ENCODE results near the gene HECA. TPM values are rescaled to one million over a fixed set of nuclear protein-coding genes. Genes with fewer than 3 reads are reported as not detected.

Gene HECA
- total RNA-seq, 1 experiment from 2014 or later, result 14.3 TPM

DNA sequence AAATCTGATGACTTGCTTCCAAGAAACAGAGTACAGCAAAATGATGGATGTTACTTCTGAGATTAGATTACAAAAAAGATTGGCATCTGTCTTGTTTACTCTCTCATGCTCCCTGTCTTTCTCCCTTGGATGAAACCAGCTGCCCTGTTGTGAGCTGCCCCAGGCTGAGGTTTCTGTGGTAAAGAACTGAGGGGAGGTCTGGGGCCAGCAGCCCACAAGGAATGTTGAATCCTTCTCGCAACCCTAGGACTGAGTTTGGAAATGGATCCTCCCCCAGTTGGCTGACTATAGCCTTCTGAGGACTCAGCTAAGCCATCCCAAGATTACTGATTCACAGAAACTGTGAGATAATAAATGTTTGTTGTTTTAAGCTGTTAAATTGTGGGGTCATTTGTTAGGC, 5.6 kb upstream of the HECA start:
- Histone ChIP-seq H3K36me3 (ENCODE audit: insufficient read depth, low read length, poor library complexity, severe bottlenecking) (no peaks in the 10 kb centered on the region), H3K4me1 (ENCODE audit: insufficient read depth, low read length, poor library complexity, severe bottlenecking) (peaks cover 10% of the 10 kb centered on the region), H3K4me3 (ENCODE audit: low read depth, low read length, poor library complexity, severe bottlenecking) (no peak overlapping the region), H3K27ac (ENCODE audit: low read depth, low read length, poor library complexity, severe bottlenecking) (no peak overlapping the region), H3K27me3 (replicated peaks; ENCODE audit: insufficient read depth, low read depth, low read length, poor library complexity) (no peaks in the 10 kb centered on the region), H3K9me3 (ENCODE audit: low read depth, low read length, poor library complexity, severe bottlenecking) (no peaks in the 10 kb centered on the region)
- POLR2A ChIA-PET (ENCODE audit: low non-redundant PET), result no interaction called here
- DNase-seq (ENCODE audit: low spot score), result no peak
- TF ChIP-seq, protein P1, sequence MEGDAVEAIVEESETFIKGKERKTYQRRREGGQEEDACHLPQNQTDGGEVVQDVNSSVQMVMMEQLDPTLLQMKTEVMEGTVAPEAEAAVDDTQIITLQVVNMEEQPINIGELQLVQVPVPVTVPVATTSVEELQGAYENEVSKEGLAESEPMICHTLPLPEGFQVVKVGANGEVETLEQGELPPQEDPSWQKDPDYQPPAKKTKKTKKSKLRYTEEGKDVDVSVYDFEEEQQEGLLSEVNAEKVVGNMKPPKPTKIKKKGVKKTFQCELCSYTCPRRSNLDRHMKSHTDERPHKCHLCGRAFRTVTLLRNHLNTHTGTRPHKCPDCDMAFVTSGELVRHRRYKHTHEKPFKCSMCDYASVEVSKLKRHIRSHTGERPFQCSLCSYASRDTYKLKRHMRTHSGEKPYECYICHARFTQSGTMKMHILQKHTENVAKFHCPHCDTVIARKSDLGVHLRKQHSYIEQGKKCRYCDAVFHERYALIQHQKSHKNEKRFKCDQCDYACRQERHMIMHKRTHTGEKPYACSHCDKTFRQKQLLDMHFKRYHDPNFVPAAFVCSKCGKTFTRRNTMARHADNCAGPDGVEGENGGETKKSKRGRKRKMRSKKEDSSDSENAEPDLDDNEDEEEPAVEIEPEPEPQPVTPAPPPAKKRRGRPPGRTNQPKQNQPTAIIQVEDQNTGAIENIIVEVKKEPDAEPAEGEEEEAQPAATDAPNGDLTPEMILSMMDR (conservative IDR thresholded peaks at IDR 0.05; ENCODE audit: low read depth, low read length), result no peak
- TF ChIP-seq EZH2 (IDR thresholded peaks at IDR 0.05; ENCODE audit: borderline replicate concordance, low read depth, low read length, poor library complexity, severe bottlenecking), result no peak
- CTCF ChIA-PET, result no interaction called here
- intact Hi-C loops (cut with micrococcal nuclease; ENCODE audit: unreplicated experiment), result no loop called here
- BruUV-seq (replicated peaks), result no TSS peak

DNA sequence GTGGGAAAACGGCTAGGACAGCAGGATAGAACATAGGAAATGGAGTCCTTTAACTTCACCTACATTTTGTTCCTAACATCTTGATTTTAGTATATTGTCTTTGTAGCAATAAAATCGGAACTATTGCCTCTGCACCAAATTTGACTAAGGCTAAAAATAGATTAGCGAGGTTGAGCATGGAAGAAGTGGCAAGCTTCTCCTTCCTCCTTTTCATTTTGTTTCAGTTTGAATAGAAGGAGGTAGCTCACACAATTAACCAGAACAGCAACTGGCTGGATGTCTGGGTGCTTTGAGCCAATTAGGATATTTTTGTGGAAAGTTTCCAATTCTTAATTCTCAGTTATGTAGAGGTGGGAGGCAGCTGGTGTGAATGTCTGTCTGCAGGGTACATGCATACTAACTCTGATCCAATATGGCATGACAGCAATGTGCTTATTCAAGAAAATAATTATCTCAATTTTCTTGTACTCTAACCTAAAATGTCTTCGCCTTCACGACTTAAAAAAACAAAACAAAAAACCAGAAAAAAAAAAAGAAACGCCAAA, 3.1 kb upstream of the HECA start:
- intact Hi-C loops (cut with micrococcal nuclease; ENCODE audit: unreplicated experiment), result no loop called here
- no peaks in the 10 kb centered on the region for H3K9me3 ChIP-seq (ENCODE audit: low read depth, low read length, poor library complexity, severe bottlenecking)
- POLR2A ChIA-PET (ENCODE audit: low non-redundant PET), result no interaction called here
- no peak overlapping the region for H3K27ac ChIP-seq (ENCODE audit: low read depth, low read length, poor library complexity, severe bottlenecking)
- H3K36me3 ChIP-seq (ENCODE audit: insufficient read depth, low read length, poor library complexity, severe bottlenecking), result no peaks in the 10 kb centered on the region
- no TSS peak for BruUV-seq (replicated peaks)
- no peak for DNase-seq (ENCODE audit: low spot score)
- no peak overlapping the region for H3K4me3 ChIP-seq (ENCODE audit: low read depth, low read length, poor library complexity, severe bottlenecking)
- no peaks in the 10 kb centered on the region for H3K27me3 ChIP-seq (replicated peaks; ENCODE audit: insufficient read depth, low read depth, low read length, poor library complexity)
- peaks cover 5% of the 10 kb centered on the region for H3K4me1 ChIP-seq (ENCODE audit: insufficient read depth, low read length, poor library complexity, severe bottlenecking)
- CTCF ChIA-PET, result no interaction called here
- TF ChIP-seq, protein P1 (conservative IDR thresholded peaks at IDR 0.05; ENCODE audit: low read depth, low read length), result no peak
- no peak for TF ChIP-seq EZH2 (IDR thresholded peaks at IDR 0.05; ENCODE audit: borderline replicate concordance, low read depth, low read length, poor library complexity, severe bottlenecking)

DNA sequence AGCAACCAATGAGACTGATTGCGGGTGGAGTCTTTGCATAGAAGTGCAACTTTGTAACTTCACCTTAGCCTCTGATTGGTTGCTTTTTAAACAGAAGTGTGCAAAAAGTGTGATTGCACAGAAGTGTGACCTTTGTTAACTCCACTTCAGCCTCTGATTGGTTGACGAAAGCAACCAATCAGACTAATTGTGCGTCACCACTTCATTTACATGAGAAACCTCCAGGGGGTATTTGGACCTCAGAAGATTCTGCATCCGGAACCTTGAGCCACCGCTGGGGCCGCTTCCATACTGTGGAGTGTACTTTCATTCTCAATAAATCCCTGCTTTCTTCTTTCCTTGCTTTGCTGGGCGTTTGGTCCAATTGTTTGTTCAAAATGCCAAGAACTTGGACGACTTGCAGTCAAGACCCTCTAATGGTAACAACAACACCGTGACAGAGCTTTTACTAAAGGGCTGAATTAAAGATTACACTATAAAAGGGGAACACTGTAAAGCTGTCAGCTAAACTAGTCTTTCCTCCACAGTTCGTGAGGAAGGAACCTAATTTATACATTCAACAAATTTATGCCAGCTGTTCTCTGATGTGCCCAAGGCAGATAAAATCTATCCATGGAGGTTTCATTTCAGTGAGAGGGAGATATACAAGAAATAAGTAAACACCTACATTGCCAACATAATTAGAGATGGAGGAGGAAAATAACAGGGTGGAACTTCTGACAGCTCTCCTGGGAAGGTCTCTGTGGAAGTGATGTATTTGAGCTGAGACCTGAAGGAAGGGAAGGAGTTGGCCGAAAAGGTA, 1.4 kb upstream of the HECA start:
- Histone ChIP-seq H3K4me1 (ENCODE audit: insufficient read depth, low read length, poor library complexity, severe bottlenecking) (peaks cover 5% of the 10 kb centered on the region), H3K27me3 (replicated peaks; ENCODE audit: insufficient read depth, low read depth, low read length, poor library complexity) (no peaks in the 10 kb centered on the region), H3K27ac (ENCODE audit: low read depth, low read length, poor library complexity, severe bottlenecking) (no peak overlapping the region), H3K36me3 (ENCODE audit: insufficient read depth, low read length, poor library complexity, severe bottlenecking) (no peaks in the 10 kb centered on the region), H3K9me3 (ENCODE audit: low read depth, low read length, poor library complexity, severe bottlenecking) (no peaks in the 10 kb centered on the region), H3K4me3 (ENCODE audit: low read depth, low read length, poor library complexity, severe bottlenecking) (no peak overlapping the region)
- BruUV-seq (replicated peaks), result no TSS peak
- ChIA-PET CTCF (no interaction called here), POLR2A (ENCODE audit: low non-redundant PET) (no interaction called here)
- intact Hi-C loops (cut with micrococcal nuclease; ENCODE audit: unreplicated experiment), result no loop called here
- TF ChIP-seq, protein P1 (conservative IDR thresholded peaks at IDR 0.05; ENCODE audit: low read depth, low read length), result no peak
- no peak for TF ChIP-seq EZH2 (IDR thresholded peaks at IDR 0.05; ENCODE audit: borderline replicate concordance, low read depth, low read length, poor library complexity, severe bottlenecking)
- no peak for DNase-seq (ENCODE audit: low spot score)

Measured in A673 (cell line).